C4-2B (cell line): ENCODE measurements around the gene HTR5A.

ENCODE experiments used
- ZFX ChIP-seq: fragments of 450-650 bp; IDR thresholded peaks from 2 replicates; pipeline ENCODE4 v1.6.1; 2017
- TF ChIP-seq, protein P1 (sequence below): fragments of 450-650 bp; conservative IDR thresholded peaks from 2 replicates; pipeline ENCODE4 v1.5.1; 2017; ENCODE audit warnings: mild to moderate bottlenecking

DNA sequence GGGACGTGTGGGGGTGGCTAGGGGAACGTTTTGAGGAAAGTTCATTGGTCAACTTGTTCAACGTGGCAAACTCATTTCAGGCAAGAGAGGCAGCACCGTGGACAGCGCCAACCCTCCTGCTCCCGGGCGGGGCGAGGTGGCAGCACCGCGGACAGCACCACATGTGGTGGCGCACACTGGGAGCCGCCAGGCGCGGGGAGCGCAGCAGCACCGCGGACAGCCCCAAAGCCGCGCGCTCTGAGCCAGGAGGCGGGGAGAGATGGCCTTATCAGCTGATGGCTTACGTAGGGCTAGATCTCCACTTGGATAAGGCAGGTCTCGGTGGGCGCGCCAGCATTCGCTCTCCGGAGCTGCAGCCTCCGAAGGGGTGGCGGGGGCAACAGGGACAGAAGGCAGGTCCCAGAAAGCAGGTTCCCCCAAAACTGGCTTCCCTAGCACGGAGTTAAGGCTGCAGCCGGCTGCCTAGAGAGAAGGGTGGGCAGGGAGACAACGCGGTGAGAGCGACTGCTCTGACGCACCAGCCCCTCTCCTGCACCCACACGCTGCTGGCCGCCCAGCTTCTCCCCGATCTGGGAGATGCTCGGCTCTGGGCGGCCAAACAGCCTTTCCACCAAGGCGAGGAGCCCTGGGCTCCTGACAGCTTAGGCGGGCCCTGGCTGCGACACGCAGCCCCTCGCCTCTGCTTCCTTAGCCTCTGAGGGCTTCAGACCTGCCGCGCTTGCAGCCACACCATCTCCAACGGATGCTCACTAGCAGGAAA is at the start of gene HTR5A:
- TF ChIP-seq, protein P1, sequence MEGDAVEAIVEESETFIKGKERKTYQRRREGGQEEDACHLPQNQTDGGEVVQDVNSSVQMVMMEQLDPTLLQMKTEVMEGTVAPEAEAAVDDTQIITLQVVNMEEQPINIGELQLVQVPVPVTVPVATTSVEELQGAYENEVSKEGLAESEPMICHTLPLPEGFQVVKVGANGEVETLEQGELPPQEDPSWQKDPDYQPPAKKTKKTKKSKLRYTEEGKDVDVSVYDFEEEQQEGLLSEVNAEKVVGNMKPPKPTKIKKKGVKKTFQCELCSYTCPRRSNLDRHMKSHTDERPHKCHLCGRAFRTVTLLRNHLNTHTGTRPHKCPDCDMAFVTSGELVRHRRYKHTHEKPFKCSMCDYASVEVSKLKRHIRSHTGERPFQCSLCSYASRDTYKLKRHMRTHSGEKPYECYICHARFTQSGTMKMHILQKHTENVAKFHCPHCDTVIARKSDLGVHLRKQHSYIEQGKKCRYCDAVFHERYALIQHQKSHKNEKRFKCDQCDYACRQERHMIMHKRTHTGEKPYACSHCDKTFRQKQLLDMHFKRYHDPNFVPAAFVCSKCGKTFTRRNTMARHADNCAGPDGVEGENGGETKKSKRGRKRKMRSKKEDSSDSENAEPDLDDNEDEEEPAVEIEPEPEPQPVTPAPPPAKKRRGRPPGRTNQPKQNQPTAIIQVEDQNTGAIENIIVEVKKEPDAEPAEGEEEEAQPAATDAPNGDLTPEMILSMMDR: no peak
- TF ChIP-seq ZFX: no peak
